ENCODE results near the gene FUS.

Gene FUS

DNA sequence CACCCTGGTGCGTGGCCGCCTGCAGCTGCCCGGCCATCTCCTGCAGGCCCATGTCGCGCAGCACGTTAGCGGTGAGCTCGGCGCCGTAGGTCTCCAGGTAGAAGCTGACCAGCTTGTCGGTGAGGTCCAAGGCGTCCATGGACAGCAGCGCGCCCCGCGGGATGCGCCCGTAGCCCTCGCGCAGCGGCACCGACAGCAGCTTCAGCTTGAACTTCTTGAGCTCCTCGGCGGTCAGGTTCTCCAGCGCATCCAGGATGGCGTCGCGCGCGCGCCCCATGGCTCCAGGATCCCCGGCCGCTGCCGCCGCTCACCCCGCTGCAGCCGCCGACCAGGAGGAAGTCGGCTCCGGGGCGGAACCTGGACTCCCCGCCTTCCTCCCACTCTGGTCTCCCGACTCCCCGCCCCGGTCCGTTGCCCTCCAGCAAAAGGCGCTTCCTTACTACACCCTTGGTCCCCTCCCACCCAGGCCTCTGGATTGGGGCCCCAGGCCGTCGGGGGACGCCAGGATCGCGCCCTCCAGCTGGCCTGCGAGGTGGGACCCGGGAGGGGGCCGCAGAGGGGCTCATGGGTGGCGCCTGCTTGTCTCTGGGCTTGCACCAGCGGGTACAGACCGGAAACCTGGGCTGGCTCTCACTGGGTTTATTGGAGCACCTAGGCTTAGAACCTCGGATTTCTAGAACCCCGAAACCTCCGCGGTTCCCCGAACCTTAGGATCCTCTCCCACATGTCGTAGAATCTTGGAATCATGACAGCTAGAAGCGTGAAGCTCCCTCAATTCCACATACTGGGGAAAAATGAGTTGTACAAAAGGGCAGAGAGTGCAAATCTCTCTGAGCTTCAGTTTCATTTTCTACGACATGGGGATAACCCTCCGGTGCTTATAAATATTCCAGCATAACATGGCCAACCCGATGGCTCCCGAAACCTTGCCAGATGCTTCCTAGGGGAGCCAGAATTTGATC, 22.8 kb downstream of the FUS start, which contains the start of gene PYCARD:
Gene PYCARD, minus strand, starts transcription at position 347 of the 962 bp plus-strand sequence. Its CDS starts 70 bp downstream, at position 277.
- no peak for DNase-seq (ENCODE audit: low spot score)

GRCh38 chr16:31204871-31205666, 25.1 kb downstream of the FUS start:
- no peak for DNase-seq (ENCODE audit: low spot score)

DNA sequence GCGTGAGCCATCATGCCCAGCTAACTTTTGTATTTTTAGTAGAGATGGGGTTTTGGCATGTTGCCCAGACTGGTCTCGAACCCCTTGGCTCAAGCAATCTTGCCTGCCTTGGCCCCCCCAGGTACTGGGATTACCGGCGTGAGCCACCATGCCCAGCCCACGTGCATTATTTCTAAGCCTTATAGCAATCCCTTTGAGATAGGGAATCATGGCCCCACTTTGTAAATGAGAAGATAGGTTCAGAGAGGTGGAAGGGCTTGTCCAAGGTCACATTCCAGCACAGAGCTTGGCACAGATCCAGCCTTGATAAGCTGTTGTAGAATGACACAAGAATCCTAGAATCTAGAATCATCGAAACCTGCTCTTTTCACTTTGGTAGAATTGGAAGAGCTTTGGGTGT, 26.8 kb downstream of the FUS start:
- DNase-seq (ENCODE audit: low spot score), result no peak

GRCh38 chr16:31213342-31213741, 33.4 kb downstream of the FUS start:
- DNase-seq (ENCODE audit: low spot score), result no peak

- no peak for DNase-seq (ENCODE audit: low spot score)
Observed at GRCh38 chr16:31213877-31214707, 34.2 kb downstream of the FUS start, which contains the start of gene TRIM72. Gene TRIM72, plus strand, starts transcription at chr16:31214119. Its CDS starts 620 bp downstream, at chr16:31214739.

- DNase-seq (ENCODE audit: low spot score), result no peak
Observed at GRCh38 chr16:31214708-31215286, 34.9 kb downstream of the FUS start.

- DNase-seq (ENCODE audit: low spot score), result no peak
Observed at GRCh38 chr16:31215287-31216162, 35.6 kb downstream of the FUS start.

GRCh38 chr16:31216422-31217135, 36.6 kb downstream of the FUS start, which contains the start of gene PYDC1:
Gene PYDC1, minus strand, starts transcription at chr16:31217135. Its CDS starts 107 bp downstream, at chr16:31217028.
- no peak for DNase-seq (ENCODE audit: low spot score)

DNA sequence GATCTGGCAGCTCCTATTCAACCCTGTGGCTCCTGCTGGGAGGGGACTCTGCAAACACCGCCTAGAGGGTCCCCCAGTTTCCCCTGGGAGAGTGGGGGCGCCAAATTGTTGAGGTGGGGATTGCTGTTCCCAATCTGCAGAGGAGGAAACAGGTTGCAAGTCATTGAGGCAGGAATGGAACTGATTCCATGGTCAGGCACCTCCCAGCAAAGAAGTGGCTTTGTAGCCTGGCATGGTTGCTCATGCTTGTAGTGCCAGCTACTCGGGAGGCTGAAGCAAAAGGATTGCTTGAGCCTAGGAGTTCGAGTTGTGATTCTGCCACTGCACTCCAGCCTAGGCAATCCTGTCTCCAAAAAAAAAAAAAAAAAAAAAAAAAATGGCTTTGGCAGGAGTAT, 37.2 kb downstream of the FUS start:
- no peak for DNase-seq (ENCODE audit: low spot score)

DNA sequence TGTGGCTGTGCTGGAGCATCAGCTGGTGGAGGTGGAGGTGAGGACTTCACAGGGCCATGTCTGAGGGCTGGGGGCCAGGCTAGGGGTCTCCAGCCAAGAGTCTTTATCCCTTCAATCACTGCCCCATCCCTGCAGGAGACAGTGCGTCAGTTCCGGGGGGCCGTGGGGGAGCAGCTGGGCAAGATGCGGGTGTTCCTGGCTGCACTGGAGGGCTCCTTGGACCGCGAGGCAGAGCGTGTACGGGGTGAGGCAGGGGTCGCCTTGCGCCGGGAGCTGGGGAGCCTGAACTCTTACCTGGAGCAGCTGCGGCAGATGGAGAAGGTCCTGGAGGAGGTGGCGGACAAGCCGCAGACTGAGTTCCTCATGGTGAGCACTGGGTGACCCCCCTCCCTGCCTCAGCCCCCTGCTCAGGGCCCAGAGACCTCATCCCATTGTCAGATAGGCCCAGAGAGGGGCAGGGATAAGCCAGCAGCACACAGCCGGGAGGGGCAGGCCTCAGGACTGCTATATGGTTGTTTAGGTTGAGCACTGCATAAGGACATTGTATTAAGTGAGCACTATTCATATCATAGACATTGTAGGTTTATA, 39.3 kb downstream of the FUS start:
- no peak for DNase-seq (ENCODE audit: low spot score)

DNA sequence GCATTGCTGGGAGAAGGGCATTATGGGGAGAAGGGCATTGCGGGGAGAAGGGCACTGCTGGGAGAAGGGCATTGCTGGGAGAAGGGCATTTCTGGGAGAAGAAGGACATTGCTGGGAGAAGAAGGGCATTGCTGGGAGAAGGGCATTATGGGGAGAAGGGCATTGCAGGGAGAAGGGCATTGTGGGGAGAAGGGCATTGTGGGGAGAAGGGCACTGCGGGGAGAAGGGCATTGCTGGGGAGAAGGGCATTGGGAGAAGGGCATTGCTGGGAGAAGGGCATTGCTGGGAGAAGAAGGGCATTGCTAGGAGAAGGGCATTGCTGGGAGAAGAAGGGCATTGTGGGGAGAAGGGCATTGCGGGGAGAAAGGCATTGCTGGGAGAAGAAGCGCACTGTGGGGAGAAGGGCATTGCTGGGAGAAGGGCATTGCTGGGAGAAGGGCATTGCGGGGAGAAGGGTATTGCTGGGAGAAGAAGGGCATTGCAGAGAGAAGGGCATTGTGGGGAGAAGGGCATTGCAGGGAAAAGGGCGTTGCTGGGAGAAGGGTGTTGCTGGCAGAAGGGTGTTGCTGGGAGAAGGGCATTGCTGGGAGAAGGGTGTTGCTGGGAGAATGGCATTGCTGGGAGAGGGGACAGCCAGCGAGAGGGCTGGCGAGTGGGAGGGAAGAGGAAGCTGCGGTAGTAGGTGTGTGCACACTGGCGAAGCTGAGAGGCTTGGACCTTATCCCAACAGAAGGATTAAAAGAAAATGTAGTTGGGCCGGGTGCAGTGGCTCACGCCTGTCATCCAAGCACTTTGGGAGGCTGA, 41.6 kb downstream of the FUS start:
- DNase-seq (ENCODE audit: low spot score), result no peak

GRCh38 chr16:31223044-31223443, 43.1 kb downstream of the FUS start:
- DNase-seq (ENCODE audit: low spot score), result no peak

GRCh38 chr16:31224092-31224955, 44.4 kb downstream of the FUS start:
- no peak for DNase-seq (ENCODE audit: low spot score)

GRCh38 chr16:31225193-31225592, 45.3 kb downstream of the FUS start:
- no peak for DNase-seq (ENCODE audit: low spot score)

DNA sequence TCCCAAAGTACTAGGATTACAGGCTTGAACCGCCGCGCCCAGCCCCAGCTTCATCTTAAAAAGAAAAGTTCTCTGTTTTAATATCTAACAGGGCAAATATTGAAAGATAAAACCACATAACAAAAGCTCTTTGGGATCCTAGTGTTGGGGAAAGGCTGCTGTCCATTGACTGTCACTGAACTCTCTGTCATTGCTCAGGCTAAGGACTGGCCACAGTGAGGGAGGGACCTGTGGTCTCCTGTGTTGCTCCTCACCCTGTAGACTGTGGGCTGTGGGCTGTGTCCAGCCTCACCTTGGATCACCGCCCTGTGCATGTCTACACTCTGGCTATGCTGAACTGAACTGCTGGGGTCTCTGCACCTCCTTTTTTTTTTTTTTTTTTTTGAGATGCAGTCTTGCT, 48.3 kb downstream of the FUS start:
- DNase-seq (ENCODE audit: low spot score), result no peak

DNA sequence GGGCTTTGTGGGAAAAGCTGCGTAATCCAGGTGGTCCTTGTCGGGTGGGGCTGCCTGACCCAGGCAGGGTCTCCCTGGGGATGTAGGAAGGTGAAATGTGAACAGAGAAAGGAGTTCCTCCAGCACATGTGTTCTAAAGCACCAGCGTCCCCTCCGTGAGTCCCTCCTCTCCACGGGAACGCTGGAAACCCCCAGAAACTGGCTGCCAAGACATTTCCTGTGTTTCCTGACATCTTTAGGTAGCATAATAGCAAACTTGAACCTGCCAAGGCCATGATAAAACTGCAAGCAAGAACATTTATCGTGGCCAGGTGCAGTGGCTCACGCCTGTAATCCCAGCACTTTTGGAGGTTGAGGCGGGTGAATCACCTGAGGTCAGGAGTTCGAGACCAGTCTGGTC, 49.6 kb downstream of the FUS start:
- DNase-seq (ENCODE audit: low spot score), result no peak

- no peak for DNase-seq (ENCODE audit: low spot score)
Observed at GRCh38 chr16:31238041-31238440, 58.1 kb downstream of the FUS start.

Measured in CD4-positive, alpha-beta T cell treated with Interleukin-6 at 100 ng/mL for 8 hours (primary cell).